Activated gamma-delta T cell treated with anti-CD3 and anti-CD28 coated beads, Interleukin-2, amount 50 U/mL, for 16 hours (primary cell): ENCODE data around the gene TOR1B.

Experiments used
- DNase-seq: peaks from one replicate; pipeline ENCODE4 v3.0.0-alpha.2; 2020; ENCODE audit warnings: low read depth

The TOR1B gene

GRCh38 chr9:129845373-129845772, 42.4 kb downstream of the TOR1B start:
- DNase-seq: no peak

GRCh38 chr9:129848712-129849441, 45.9 kb downstream of the TOR1B start:
- DNase-seq: no peak

- no peak for DNase-seq
Measured at GRCh38 chr9:129849901-129850300, 46.9 kb downstream of the TOR1B start.

GRCh38 chr9:129850821-129851550, 48.0 kb downstream of the TOR1B start:
- DNase-seq: no peak

- no peak for DNase-seq
Measured at GRCh38 chr9:129851821-129852220, 48.8 kb downstream of the TOR1B start.

- no peak for DNase-seq
Measured at GRCh38 chr9:129852579-129852978, 49.6 kb downstream of the TOR1B start.

GRCh38 chr9:129853614-129854013, 50.6 kb downstream of the TOR1B start:
- no peak for DNase-seq

DNA sequence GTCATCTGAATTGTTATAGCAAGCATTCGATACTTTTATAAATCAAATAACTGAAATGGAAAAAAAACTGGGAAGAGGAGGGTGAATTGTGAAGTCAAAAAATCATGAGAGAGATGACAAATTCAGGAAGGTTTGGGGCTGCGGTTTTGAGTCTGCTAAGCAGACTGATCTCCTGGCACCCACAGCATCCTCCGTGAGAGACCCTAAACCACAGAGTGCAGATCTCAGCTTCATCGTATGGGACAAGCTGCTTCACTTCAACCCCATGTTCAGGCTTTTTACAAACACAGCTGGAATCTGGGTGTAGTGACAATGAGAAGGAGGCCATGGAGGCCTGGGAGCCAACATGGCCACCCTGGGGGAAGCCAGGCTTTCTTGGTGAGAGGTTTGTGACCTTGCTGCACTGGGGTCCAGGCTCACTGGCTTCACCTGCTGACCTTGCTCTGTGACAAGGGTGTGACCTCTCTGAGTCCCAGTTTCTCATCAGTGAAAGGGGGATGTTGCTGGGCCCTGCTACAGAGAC, 51.7 kb downstream of the TOR1B start:
- no peak for DNase-seq

DNA sequence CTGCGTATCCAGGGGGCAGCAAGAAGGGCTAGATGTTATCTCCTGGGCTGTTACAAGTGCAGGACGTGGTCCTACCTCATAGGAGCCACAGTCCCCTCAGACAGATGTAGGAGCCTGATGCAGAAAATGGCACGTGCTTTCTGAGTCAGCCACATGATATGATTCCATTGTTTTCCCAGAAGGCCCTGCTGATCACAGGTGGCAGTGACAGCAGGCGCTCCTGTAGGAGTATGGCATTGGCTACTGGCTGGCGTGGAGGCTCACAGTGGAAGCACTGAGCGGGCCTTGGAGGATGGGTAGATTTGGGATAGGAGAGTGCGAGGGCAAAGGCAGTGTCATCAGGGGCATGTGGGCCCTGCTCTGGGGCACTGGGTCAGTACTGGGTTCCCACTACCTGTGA, 54.2 kb downstream of the TOR1B start:
- DNase-seq: no peak

DNA sequence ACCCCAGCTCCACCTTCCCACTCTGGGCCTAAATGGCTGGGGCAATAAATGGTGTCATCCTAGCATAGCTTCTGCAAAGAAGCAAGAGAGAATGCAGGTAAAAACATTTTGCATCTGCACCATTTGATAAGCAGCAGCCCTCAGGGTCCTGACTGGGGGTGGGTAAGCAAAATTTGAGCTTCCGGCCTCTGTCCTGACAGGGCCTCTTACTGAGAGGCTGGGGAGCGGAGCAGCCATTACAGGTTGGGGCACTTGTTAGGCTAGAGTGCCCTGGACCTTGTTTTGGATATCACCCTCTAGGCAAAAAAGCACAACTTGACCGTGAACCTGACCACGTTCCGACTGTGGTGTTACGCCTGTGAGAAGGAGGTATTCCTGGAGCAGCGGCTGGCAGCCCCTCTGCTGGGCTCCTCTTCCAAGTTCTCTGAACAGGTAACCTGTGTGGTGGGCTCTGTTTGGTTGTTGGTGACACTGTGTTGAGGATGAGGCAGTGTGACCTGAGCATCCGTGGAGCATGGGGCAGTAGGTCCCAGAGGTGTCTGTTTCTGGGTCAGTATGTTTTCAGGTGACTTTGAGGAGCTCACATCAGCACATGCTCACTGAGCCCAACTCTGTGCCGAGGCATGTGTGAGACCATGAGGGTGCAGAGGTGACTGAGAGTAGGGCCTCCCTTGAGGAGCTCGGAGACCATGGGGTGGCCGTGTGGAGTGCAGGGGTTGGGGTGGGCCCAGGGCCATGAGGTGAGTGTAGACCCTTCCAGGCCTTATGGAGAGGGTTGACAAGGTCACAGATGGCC, 55.4 kb downstream of the TOR1B start:
- no peak for DNase-seq
